A204.1 (cell line): Measurements from ENCODE around the gene RNF157.

Experiments used
- FAIRE-seq: peaks from 2 replicates; lab custom pipeline; 2012; peaks lifted over from hg19 to GRCh38; lab: Jason Lieb, UNC

The RNF157 gene

GRCh38 chr17:76155988-76156661, 84.2 kb downstream of the RNF157 start:
- no peak for FAIRE-seq

- FAIRE-seq, result no peak
Observed at GRCh38 chr17:76154936-76155845, 85.1 kb downstream of the RNF157 start.

GRCh38 chr17:76154292-76154691, 86.0 kb downstream of the RNF157 start:
- no peak for FAIRE-seq

GRCh38 chr17:76153640-76154039, 86.7 kb downstream of the RNF157 start:
- no peak for FAIRE-seq

GRCh38 chr17:76153202-76153601, 87.1 kb downstream of the RNF157 start:
- no peak for FAIRE-seq

- no peak for FAIRE-seq
Observed at GRCh38 chr17:76152591-76152990, 87.7 kb downstream of the RNF157 start.

- FAIRE-seq, result no peak
Observed at GRCh38 chr17:76151896-76152454, 88.3 kb downstream of the RNF157 start.

GRCh38 chr17:76150712-76151622, 89.3 kb downstream of the RNF157 start:
- FAIRE-seq, result no peak

GRCh38 chr17:76149214-76149613, 91.1 kb downstream of the RNF157 start:
- FAIRE-seq, result no peak

- FAIRE-seq, result no peak
Observed at GRCh38 chr17:76148015-76148326, 92.3 kb downstream of the RNF157 start.

- FAIRE-seq, result peak; percentile 54
Observed at GRCh38 chr17:76147211-76148014, 92.9 kb downstream of the RNF157 start.

- no peak for FAIRE-seq
Observed at GRCh38 chr17:76146053-76146851, 94.0 kb downstream of the RNF157 start.

- no peak for FAIRE-seq
Observed at GRCh38 chr17:76145231-76146052, 94.9 kb downstream of the RNF157 start.

- FAIRE-seq, result no peak
Observed at GRCh38 chr17:76142585-76143041, 97.7 kb downstream of the RNF157 start.

GRCh38 chr17:76142039-76142584, 98.2 kb downstream of the RNF157 start:
- no peak for FAIRE-seq

GRCh38 chr17:76141212-76142038, 98.9 kb downstream of the RNF157 start, which contains the start of gene FOXJ1:
TSS of gene FOXJ1 (minus strand) at chr17:76141245. CDS start at chr17:76140395, 850 bp downstream.
- FAIRE-seq, result no peak

GRCh38 chr17:76140661-76141211, 99.6 kb downstream of the RNF157 start:
- FAIRE-seq, result no peak
